Neutrophil (primary cell): ENCODE results near the gene GRP.

ENCODE experiments used
- H3K27ac ChIP-seq: fragments of 200-600 bp; sonication (generic); 2 replicates; pipeline ENCODE4 v1.5.1; 2016; ENCODE audit warnings: mild to moderate bottlenecking, moderate library complexity
- H3K27me3 ChIP-seq: fragments of 200-600 bp; sonication (generic); 2 replicates; pipeline ENCODE4 v1.6.0; 2016; ENCODE audit warnings: mild to moderate bottlenecking
- H3K36me3 ChIP-seq: fragments of 200-600 bp; sonication (generic); 2 replicates; pipeline ENCODE4 v1.5.1; 2017
- H3K4me1 ChIP-seq, 2 experiments: fragments of 200-600 bp in 1 of 2; sonication (generic) in 1 of 2; 1 replicate in 1 of 2; 2 replicates in 1 of 2; pipeline versions ENCODE4 v1.5.1 to v1.6.1; 2013 to 2016; ENCODE audit warnings: low read depth in 1 of 2, low read length in 1 of 2, mild to moderate bottlenecking in 1 of 2, moderate library complexity in 1 of 2; ENCODE audit not compliant: control insufficient read depth in 1 of 2, insufficient read depth in 1 of 2
- H3K4me3 ChIP-seq, 2 experiments: fragments of 200-600 bp in 1 of 2; sonication (generic) in 1 of 2; 1 replicate in 1 of 2; 2 replicates in 1 of 2; pipeline ENCODE4 v1.5.1; 2013 to 2016; ENCODE audit warnings: low read depth in 1 of 2, low read length in 1 of 2, mild to moderate bottlenecking in 1 of 2, moderate library complexity in 1 of 2
- H3K9me3 ChIP-seq: fragments of 200-600 bp; sonication (generic); 2 replicates; pipeline ENCODE4 v1.5.1; 2016
- TF ChIP-seq, protein P1 (sequence below): fragments of 200-600 bp; sonication (generic); IDR thresholded peaks from 2 replicates; pipeline ENCODE4 v1.5.1; 2016; ENCODE audit warnings: antibody characterized with exemption

The GRP gene

DNA sequence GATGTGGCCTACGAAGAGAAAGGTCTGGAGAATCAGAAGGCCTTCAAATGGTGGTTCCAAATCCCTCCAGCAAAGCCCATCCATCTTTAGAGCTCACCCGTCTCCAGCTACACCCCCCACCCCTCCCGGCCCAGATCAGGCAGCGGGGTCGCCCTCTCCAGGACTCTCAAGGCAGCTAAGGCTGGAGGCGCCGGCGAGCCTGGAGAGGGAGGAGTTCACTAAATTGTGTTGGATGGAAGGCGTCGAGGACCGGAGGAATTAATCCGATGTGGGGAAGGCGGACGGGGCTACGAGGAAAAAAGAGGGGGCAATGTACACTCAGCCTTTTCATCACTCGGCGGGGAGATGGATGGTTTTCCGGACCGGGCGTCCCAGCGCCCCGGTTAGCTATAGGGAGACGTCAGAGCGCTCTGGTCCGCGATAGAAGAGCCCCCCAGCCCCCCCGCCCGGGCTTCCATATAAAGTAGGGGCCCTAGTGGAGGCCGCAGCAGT, at the start of gene GRP:
Gene GRP, plus strand, starts transcription at position 487 of the 492 bp plus-strand sequence. CDS start 108 bp downstream, outside the sequence.
- H3K4me3 ChIP-seq, result no peak within 1 kb of the TSS

DNA sequence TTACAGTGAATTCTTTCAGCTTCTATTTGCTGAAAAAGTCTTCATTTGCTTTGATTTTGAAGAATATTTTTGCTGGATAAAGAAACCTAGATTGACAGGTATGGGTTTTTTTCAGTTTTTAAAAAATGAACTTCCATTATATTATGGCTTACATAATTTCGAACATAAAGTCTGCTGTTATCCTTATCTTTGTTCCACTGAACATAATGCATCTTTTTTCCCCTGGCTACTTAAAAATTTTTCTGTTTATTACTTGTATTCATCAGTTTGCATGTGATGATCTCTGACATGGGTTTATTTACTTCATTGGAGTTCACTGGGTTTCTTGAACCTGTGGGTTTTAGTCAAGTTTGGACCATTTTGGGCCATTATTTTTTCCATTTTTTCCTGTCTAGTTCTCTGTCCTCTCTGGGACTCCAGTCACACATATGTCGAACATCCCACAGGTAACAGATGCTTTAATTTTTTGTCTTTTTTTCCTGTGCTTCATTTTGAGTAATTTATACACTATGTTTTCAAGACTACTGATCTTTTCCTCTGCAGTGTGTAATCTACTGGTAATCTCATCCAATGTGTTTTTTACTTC, 47.2 kb upstream of the GRP start:
- Histone ChIP-seq H3K4me3 (no peak overlapping the region), H3K4me1 (no peaks in the 10 kb centered on the region), H3K36me3 (no peaks in the 10 kb centered on the region), H3K27me3 (no peaks in the 10 kb centered on the region), H3K9me3 (no peaks in the 10 kb centered on the region), H3K27ac (no peak overlapping the region)
- TF ChIP-seq, protein P1, sequence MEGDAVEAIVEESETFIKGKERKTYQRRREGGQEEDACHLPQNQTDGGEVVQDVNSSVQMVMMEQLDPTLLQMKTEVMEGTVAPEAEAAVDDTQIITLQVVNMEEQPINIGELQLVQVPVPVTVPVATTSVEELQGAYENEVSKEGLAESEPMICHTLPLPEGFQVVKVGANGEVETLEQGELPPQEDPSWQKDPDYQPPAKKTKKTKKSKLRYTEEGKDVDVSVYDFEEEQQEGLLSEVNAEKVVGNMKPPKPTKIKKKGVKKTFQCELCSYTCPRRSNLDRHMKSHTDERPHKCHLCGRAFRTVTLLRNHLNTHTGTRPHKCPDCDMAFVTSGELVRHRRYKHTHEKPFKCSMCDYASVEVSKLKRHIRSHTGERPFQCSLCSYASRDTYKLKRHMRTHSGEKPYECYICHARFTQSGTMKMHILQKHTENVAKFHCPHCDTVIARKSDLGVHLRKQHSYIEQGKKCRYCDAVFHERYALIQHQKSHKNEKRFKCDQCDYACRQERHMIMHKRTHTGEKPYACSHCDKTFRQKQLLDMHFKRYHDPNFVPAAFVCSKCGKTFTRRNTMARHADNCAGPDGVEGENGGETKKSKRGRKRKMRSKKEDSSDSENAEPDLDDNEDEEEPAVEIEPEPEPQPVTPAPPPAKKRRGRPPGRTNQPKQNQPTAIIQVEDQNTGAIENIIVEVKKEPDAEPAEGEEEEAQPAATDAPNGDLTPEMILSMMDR, result no peak

More for the DNA sequence above, at the start of gene GRP:
- Histone ChIP-seq H3K36me3 (no peaks in the 10 kb centered on the region), H3K9me3 (no peaks in the 10 kb centered on the region), H3K27ac (no peak within 1 kb of the TSS), H3K4me1 (no peaks in the 10 kb centered on the region), H3K27me3 (peaks cover 95% of the 10 kb centered on the region)
- TF ChIP-seq, protein P1, result no peak

DNA sequence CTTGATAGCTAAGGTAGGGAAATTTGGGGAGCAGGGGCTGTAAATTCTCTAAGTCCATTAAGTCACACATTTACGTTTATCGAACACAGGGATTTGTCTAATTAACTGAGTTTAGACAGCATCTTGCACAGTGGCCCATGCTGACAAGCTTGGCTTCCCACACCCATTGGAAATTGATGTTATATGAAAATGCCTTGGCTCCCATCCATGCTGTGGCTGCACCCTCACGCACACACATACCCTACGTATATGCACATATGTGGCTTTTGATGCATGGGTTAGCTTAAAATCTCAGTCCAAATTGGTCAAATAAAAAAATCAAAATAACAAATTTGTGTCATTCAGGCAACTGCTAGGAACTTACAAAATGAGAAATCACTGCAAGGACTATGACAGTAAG, 42.5 kb upstream of the GRP start:
- no peaks in the 10 kb centered on the region for H3K9me3 ChIP-seq
- TF ChIP-seq, protein P1, result no peak
- no peak overlapping the region for H3K27ac ChIP-seq
- no peaks in the 10 kb centered on the region for H3K27me3 ChIP-seq
- H3K4me1 ChIP-seq, result no peaks in the 10 kb centered on the region
- no peaks in the 10 kb centered on the region for H3K36me3 ChIP-seq
- no peak overlapping the region for H3K4me3 ChIP-seq

DNA sequence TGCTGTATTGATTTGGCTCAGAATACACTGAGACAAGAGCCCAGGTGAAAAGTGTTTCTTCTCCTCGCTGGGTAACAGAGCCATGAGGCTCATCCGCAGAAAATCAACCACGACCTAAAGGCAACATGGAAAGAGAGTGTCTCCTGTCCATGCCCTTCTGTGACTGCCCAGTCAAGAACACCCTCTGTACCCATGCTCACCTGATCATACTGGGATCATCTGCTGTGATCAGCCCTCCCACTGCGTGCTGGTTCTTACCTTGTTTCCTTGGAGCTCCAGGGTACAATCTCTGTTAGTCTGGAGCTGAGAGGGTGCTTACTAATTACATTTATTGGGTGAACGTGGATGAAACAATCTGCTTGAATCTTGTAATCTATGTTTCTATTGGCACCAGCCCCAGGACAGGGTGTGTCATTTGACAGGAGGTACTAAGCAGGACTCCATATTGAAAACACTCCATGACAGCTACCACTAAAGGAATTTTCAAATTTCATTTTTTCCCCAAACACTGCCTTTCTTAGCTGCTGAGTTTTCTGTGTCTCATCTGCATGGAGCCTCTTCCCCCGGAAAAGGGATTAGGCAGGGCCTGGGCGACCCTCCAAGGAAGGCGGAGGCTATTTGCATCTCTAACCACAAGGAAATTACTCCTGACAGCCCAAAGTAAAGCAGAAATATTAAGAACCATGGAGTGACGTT, 39.7 kb upstream of the GRP start:
- no peak overlapping the region for H3K4me3 ChIP-seq
- TF ChIP-seq, protein P1, result no peak

DNA sequence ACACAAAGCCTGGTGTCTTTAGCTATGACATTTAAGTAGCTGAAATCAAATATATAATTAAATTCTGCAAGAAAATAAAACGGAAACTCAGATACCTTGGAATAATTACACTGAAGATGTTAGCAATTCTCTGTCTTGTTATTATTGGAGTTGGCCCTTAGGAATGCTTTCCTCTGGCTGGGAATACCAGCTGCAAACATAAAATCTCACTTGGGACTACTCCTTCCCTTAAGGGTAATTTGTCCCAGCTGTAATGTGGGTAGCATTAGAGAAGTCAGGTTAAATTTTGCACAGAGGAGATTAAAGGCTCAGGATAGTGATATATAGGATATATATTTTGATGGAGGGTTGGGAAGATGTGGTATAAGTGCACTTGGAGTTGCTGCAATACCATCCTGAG, 37.3 kb upstream of the GRP start:
- H3K4me1 ChIP-seq, result no peaks in the 10 kb centered on the region
- TF ChIP-seq, protein P1, result no peak

More for the DNA sequence above, 39.7 kb upstream of the GRP start:
- no peak overlapping the region for H3K27ac ChIP-seq
- H3K36me3 ChIP-seq, result no peaks in the 10 kb centered on the region
- H3K27me3 ChIP-seq, result no peaks in the 10 kb centered on the region
- no peaks in the 10 kb centered on the region for H3K4me1 ChIP-seq
- no peaks in the 10 kb centered on the region for H3K9me3 ChIP-seq

More for the DNA sequence above, 37.3 kb upstream of the GRP start:
- no peaks in the 10 kb centered on the region for H3K9me3 ChIP-seq
- H3K27me3 ChIP-seq, result no peaks in the 10 kb centered on the region
- H3K27ac ChIP-seq, result no peak overlapping the region
- no peak overlapping the region for H3K4me3 ChIP-seq
- H3K36me3 ChIP-seq, result no peaks in the 10 kb centered on the region
